SU-DHL-6 (cell line): ENCODE results near the gene QSOX2.

ENCODE experiments used
- CTCF ChIP-seq: fragments of 200-600 bp; sonication (generic); IDR thresholded peaks from one replicate; pipeline ENCODE4 v1.5.1; 2017; ENCODE audit warnings: antibody characterized with exemption, mild to moderate bottlenecking, low read length, moderate library complexity; ENCODE audit not compliant: insufficient read depth, poor library complexity, severe bottlenecking
- EZH2phosphoT487 ChIP-seq: fragments of 200-600 bp; sonication (generic), shearing (Covaris generic); conservative IDR thresholded peaks from 2 replicates; pipeline ENCODE4 v1.6.1; 2018; ENCODE audit warnings: mild to moderate bottlenecking, antibody characterized with exemption, low read length, moderate library complexity, mixed read lengths

- TF ChIP-seq CTCF: no peak
- no peak for TF ChIP-seq EZH2phosphoT487
Measured at GRCh38 chr9:136253246-136254130, 7.9 kb upstream of the QSOX2 start.
